ENCODE data around the gene SAMD8.

DNA sequence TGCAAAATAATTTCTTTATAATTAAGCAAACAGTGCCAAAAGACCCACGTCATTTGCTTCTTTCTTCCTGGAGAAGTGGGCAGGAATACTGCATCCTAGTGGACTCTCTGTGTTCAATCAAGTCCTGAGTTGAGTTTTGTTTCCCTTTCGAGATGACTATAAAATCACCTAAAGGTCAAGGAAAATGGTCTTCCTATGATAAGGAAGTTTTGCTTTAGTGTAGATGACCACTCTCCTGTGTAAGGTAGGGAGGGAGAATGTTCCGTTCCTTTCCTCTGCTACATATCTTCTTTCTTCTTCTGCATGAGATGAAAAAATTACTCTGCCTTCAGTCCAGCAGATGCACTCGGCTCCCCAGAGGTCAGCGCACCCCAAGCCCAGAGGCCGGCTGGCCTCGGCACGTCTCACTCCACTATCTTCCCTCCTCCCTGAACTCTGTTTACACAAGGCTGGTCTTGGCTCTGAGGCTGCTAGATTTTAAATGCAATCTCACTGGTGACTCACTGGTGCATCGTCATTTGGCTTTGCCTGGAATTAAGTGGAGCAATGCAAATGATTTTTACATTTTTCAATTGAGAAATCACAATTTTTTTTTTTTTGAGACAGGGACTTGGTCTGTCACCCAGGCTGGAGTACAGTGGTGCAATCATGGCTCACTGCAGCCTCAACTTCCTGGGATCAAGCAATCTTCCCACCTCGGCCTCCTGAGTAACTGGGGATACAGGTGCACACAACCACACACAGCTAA is 80.5 kb downstream of the SAMD8 start:
- no peak for TF ChIP-seq CTCF (IDR thresholded peaks at IDR 0.05; ENCODE audit: insufficient read depth, low read depth, low read length)
- no peak for TF ChIP-seq EZH2 (IDR thresholded peaks at IDR 0.05; ENCODE audit: insufficient read depth, low read length)

All from astrocyte (in vitro differentiated cells and primary cell).